HG02571 (cell line): ENCODE results near the gene FIGN.

ENCODE experiments used
- ATAC-seq: cut with Tn5 transposase; IDR thresholded peaks from one replicate; pipeline ENCODE4 v1.9.1; 2021; ENCODE audit warnings: mild to moderate bottlenecking, moderate library complexity; ENCODE audit not compliant: unreplicated experiment

FIGN gene

DNA sequence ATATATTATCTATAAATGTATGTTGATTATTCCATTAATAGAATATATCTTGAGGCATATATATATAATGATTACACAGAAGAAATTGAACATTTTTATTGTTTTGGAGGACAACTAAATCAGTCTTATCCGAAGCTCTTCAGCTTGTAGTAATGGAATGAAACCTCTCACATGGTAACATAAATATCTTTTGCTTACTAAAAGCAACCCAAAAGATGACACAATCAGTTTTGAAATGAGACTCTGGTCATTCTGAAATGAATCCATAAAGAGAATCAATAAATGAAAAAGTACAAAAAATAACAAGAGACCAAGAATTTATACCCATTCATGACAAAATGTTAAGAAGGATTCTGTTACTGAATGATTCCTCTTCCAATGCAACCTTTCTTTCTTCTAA is 110.2 kb downstream of the FIGN start:
- no peak for ATAC-seq

DNA sequence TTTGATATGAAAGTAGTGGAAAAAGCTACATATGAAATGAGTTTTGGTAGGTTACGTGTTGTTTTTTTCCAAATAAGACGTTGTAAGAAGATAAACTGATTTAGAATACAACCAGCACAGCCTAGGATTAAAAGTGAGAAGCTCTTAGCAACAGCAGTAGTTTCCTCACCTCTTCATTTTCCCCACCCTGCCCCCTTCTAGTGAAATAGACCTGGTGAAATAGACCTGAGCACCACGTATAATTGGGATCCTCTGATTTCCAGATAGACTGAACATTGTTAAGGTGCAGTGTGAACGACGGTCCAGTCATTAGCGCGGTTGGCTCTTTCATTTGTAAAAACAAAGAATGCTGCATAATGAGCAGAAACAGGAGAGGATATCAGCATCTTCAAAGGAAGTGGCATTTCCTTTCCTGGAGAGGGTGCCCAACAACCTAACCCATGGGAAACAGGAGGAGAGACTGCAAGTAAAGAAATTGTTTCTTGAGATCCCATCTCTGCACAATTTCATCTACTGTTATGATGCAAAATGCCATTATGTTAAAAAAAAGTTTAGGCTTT is 114.3 kb downstream of the FIGN start:
- ATAC-seq: no peak

GRCh38 chr2:163617517-163617916 is 118.3 kb downstream of the FIGN start:
- no peak for ATAC-seq

DNA sequence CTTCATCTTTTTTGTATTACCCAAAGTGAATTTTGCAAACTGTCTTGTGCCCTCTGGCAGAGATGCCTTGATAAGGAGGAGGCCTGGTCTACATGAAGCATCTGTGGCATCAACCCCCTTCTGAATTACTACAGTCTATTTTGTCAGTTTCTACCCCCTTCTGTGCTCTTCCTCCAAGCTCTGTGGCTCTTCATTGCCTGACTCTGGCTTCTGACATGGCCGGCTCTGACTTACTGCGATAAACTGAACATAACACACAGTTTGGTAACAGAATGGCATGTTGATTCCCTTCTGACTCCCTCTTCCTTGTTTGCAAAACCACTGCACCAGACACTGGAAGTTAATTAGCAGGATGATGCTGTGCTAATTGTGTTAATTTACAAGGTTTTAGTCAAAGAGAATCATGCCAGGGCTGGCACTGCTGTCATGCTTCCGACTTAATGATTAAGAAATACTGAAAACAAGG is 122.5 kb downstream of the FIGN start:
- no peak for ATAC-seq

GRCh38 chr2:163612332-163612731 is 123.5 kb downstream of the FIGN start:
- ATAC-seq: no peak

DNA sequence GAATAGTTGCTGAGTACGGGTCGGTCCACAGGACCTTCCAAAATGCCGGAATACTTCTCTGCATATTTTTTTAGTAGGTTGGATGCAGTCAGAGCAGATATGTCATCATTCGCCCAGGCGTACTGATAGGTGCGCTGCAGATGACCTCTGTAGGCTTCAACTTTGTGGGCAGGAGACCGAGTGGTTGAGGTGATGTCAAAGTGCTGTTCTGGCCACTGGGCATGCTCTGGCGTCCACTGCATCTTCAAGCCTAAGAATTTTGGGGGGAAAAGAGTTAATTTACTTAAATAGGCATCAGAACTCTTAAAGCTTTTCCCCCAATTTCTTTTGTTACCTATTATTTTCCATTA is 124.3 kb downstream of the FIGN start:
- ATAC-seq: no peak

DNA sequence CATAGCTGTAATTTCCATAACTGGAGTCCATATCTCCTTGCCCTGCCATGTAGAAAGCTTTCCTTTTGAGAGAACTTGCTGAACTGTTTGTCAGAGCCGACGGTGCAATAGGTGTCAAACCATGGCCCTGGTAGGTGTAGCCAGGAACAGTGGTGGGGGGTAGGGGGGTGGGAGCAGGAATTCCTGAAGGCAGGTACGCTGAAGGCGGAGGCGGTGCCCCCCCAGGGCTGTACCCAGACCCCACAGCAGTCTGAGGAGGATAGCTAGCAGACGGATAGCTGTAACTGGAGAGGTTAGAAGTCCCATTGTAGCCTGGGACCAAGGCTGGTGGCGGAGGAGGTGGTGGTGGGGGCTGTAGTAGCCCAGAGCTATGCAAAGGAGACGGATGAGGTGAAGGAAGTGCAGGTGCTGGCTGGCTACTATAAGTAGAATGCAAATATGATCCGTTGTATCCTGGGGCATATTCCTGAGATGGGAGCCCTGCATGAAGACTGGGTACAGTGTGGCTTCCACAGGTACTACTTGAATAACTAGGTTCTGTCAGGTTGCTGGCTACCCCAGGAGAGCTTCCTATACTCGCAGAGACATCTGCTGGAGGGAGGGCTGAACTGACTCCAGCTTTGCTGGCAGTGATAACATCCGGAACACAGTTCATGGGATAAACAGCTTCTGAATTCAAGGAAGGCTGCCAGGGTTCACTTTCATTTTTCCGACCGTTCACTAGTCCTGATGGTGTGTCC is 124.8 kb downstream of the FIGN start:
- ATAC-seq: no peak

- ATAC-seq: no peak
Observed at GRCh38 chr2:163607630-163608029, 128.2 kb downstream of the FIGN start.

GRCh38 chr2:163606878-163607277 is 128.9 kb downstream of the FIGN start:
- ATAC-seq: no peak

- ATAC-seq: no peak
Observed at GRCh38 chr2:163605779-163606178, 130.0 kb downstream of the FIGN start.

- ATAC-seq: no peak
Observed at GRCh38 chr2:163604941-163605555, 130.8 kb downstream of the FIGN start.

DNA sequence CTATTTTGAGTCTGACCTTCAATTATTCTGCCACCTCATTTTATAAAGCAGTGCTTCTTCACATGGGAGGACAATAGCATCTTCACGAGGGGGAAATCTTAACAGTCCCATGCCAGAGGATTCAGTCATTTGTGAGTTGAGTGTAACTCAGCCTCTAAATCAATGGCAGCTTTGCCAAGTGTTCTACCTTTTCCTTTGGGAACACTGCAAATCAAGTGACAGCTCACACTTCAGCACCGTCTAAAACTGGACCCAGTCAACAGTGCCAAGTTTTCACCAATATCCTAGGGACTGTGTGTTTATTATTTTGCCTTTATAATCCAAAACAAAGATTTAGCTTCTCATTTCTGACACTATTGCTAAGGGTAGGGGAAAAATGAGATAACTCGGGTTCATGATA is 133.6 kb downstream of the FIGN start:
- ATAC-seq: no peak

GRCh38 chr2:163601377-163601776 is 134.4 kb downstream of the FIGN start:
- ATAC-seq: no peak

GRCh38 chr2:163600801-163601200 is 135.0 kb downstream of the FIGN start:
- ATAC-seq: no peak

GRCh38 chr2:163595028-163595427 is 140.8 kb downstream of the FIGN start:
- ATAC-seq: no peak

- no peak for ATAC-seq
Observed at GRCh38 chr2:163594497-163594896, 141.3 kb downstream of the FIGN start.

DNA sequence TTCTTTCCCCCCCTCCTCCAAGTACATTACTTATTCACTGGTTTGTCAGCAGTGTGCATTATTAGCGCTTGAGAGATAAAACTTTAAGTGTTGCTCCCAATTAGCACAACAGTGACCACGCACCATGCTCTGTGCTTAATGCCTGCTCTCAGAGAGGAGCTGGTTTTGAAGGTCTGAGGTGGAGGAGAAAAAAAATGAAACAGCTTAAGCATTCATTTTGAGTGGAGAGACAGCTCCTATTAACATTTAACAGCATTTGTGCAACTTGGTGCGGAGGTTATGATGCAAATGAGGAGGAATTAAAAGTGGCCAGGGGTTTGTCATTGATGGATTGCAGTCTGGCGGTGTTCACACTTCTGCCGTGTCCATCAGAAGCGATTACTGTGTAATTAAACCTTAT is 141.8 kb downstream of the FIGN start:
- ATAC-seq: no peak

GRCh38 chr2:163592954-163593622 is 142.7 kb downstream of the FIGN start:
- no peak for ATAC-seq

DNA sequence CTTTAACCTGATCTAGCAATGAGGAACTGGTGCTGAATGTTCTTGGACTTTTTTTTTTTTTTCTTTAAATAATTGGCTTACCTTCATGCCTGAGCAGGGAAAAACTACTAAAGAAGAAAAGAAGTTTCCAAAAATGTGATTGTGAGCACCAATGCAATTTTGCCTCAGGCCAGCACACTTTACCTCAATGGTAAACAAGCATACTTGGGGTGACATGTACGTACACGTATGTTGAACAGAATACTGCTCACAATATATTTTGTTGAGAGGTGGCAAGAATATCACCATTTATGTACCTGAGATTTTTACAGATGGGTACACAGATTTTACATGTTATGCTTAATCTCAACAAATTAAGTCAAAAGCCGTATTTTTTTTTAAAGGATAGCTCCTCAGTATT is 144.3 kb downstream of the FIGN start:
- ATAC-seq: no peak

DNA sequence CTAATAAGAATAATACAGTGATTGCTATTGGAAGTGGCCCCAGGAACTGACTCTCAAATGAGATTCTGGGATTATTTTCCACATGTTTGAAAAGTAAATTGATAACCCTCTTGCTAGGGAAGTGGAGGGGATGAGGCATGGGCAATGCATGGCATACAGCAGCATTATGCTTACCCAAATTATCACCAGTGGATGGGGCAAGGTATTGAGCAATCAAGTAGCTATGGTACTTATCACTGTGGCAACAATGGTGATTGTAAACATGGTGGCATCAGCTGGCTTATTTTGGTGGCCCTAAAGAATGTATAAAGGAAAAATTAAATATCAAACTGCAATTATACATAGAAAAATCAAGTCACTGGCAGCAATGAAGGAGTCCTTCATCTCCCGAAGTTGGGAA is 155.1 kb downstream of the FIGN start:
- no peak for ATAC-seq

- no peak for ATAC-seq
Observed at GRCh38 chr2:163574309-163574708, 161.5 kb downstream of the FIGN start.

DNA sequence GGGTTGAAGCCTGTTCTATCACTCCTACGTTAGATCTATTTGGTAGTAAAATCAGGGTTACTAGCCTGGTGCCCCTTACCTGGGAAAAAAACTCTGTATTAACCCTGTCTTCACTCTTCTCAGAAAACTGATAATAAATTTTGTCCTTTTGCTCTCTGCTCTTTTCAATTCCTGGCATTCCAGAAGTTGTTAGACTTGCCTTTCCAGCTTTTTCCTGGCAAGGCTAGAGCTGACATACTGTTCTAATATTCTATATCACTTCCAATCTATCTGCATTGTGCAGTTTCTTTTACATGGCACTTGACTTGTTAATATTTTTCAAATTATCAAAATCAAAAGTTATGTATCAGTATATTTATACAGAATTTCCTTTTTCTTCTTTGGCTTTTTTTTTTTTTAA is 162.2 kb downstream of the FIGN start:
- no peak for ATAC-seq
